Measurements from ENCODE around the gene PRKCE.

The PRKCE gene

GRCh38 chr2:46025081-46025480, 373.6 kb downstream of the PRKCE start:
- no peak overlapping the region for H3K4me3 ChIP-seq (ENCODE audit: low read depth in 1 of 2, low read length in 2 of 2)
- H3K9me3 ChIP-seq (ENCODE audit: control insufficient read depth in 1 of 2, low read length in 2 of 2): no peaks in the 10 kb centered on the region
- H3K4me1 ChIP-seq (ENCODE audit: control insufficient read depth in 1 of 2, insufficient read depth in 2 of 2, low read length in 2 of 2): peaks cover 0 to 5% of the 10 kb centered on the region in 2 donors
- peaks cover 0 to 4% of the 10 kb centered on the region in 2 donors for H3K36me3 ChIP-seq (ENCODE audit: control insufficient read depth in 1 of 2, insufficient read depth in 2 of 2, low read length in 2 of 2)
- H3K27ac ChIP-seq (ENCODE audit: low read length): no peak overlapping the region
- no peaks in the 10 kb centered on the region for H3K27me3 ChIP-seq (ENCODE audit: low read depth, low read length)

- Histone ChIP-seq H3K4me3 (ENCODE audit: low read depth in 1 of 2, low read length in 2 of 2) (no peak overlapping the region), H3K27ac (ENCODE audit: low read length) (no peak overlapping the region), H3K4me1 (ENCODE audit: control insufficient read depth in 1 of 2, insufficient read depth in 2 of 2, low read length in 2 of 2) (peaks cover 0 to 8% of the 10 kb centered on the region in 2 donors)
These were observed 374.2 kb downstream of the PRKCE start for GRCh38 chr2:46025676-46026075.

DNA sequence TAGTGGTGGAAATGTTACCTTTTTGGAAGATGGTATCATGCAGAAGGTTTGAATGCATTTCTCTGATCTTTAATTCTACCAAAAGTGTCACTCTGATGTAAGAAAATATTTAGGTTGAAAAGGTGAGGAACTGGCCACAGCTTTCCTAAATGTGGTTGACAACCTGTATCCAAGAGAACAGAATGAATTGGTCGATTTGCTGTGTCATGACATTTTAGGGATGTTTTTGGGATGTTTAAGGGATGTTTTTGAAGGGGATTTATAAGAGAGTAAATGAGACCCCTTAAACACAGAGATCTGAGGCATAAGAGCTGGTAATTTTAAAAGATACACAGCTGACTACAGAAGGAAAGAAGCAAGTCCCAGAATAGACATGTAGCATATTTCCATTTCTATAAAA, 375.0 kb downstream of the PRKCE start:
- Histone ChIP-seq H3K4me1 (ENCODE audit: control insufficient read depth in 1 of 2, insufficient read depth in 2 of 2, low read length in 2 of 2) (peaks cover 5 to 11% of the 10 kb centered on the region in 2 donors), H3K36me3 (ENCODE audit: control insufficient read depth in 1 of 2, insufficient read depth in 2 of 2, low read length in 2 of 2) (peaks cover 0 to 4% of the 10 kb centered on the region in 2 donors), H3K4me3 (ENCODE audit: low read depth in 1 of 2, low read length in 2 of 2) (no peak overlapping the region), H3K27ac (ENCODE audit: low read length) (no peak overlapping the region), H3K9me3 (ENCODE audit: control insufficient read depth in 1 of 2, low read length in 2 of 2) (no peaks in the 10 kb centered on the region), H3K27me3 (ENCODE audit: low read depth, low read length) (no peaks in the 10 kb centered on the region)

More at GRCh38 chr2:46025676-46026075, 374.2 kb downstream of the PRKCE start:
- H3K27me3 ChIP-seq (ENCODE audit: low read depth, low read length): no peaks in the 10 kb centered on the region
- no peaks in the 10 kb centered on the region for H3K9me3 ChIP-seq (ENCODE audit: control insufficient read depth in 1 of 2, low read length in 2 of 2)
- H3K36me3 ChIP-seq (ENCODE audit: control insufficient read depth in 1 of 2, insufficient read depth in 2 of 2, low read length in 2 of 2): peaks cover 0 to 4% of the 10 kb centered on the region in 2 donors

DNA sequence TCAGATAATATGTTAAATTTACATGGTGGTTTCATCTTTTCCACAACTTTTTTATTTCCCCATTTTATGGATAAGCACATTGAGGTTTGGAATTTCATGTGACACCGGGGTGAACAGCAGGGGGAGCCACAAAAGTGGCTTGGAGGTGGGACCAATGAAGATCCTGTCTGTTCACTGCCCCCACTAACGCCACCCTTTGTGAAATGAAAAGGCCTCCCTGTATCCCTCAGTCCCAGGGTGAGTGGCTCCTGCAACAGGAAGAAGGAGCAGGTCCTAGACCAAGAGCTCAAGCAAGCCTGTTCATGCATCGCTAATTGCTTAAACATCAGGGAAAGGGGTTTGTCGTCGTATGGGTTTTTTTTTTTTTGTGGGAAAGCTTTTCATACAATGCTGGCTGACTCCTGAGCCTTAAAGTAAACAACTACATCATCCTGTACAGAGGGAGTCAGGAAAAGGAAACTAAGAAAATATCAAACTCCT, 377.9 kb downstream of the PRKCE start:
- Histone ChIP-seq H3K27ac (ENCODE audit: low read length) (no peak overlapping the region), H3K36me3 (ENCODE audit: control insufficient read depth in 1 of 2, insufficient read depth in 2 of 2, low read length in 2 of 2) (no peaks in the 10 kb centered on the region), H3K4me1 (ENCODE audit: control insufficient read depth in 1 of 2, insufficient read depth in 2 of 2, low read length in 2 of 2) (peaks cover 5 to 17% of the 10 kb centered on the region in 2 donors), H3K9me3 (ENCODE audit: control insufficient read depth in 1 of 2, low read length in 2 of 2) (no peaks in the 10 kb centered on the region), H3K27me3 (ENCODE audit: low read depth, low read length) (no peaks in the 10 kb centered on the region), H3K4me3 (ENCODE audit: low read depth in 1 of 2, low read length in 2 of 2) (no peak overlapping the region)

DNA sequence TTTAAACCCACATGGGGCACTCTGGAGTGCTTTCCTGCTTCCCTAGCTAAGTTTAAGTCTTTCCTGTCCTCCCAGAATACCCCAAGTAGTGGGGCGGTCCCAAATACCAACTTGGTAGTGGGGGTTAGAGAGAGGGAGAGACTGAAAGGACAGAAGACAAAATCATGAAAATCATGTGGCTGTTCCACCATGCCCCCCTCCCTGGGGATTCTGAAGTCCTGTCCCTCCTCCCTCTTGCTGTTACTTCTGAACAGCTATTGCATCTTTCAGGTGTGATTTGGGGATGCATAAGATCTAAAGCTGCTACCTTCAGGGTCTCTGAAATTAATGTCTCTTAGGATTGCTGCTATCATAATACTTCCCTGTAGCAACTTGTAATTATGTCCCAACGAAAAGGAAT, 378.9 kb downstream of the PRKCE start:
- Histone ChIP-seq H3K4me1 (ENCODE audit: control insufficient read depth in 1 of 2, insufficient read depth in 2 of 2, low read length in 2 of 2) (peaks cover 5 to 17% of the 10 kb centered on the region in 2 donors), H3K27ac (ENCODE audit: low read length) (peak overlapping the region; percentile 7), H3K4me3 (ENCODE audit: low read depth in 1 of 2, low read length in 2 of 2) (no peak overlapping the region), H3K27me3 (ENCODE audit: low read depth, low read length) (no peaks in the 10 kb centered on the region), H3K36me3 (ENCODE audit: control insufficient read depth in 1 of 2, insufficient read depth in 2 of 2, low read length in 2 of 2) (no peaks in the 10 kb centered on the region), H3K9me3 (ENCODE audit: control insufficient read depth in 1 of 2, low read length in 2 of 2) (no peaks in the 10 kb centered on the region)

DNA sequence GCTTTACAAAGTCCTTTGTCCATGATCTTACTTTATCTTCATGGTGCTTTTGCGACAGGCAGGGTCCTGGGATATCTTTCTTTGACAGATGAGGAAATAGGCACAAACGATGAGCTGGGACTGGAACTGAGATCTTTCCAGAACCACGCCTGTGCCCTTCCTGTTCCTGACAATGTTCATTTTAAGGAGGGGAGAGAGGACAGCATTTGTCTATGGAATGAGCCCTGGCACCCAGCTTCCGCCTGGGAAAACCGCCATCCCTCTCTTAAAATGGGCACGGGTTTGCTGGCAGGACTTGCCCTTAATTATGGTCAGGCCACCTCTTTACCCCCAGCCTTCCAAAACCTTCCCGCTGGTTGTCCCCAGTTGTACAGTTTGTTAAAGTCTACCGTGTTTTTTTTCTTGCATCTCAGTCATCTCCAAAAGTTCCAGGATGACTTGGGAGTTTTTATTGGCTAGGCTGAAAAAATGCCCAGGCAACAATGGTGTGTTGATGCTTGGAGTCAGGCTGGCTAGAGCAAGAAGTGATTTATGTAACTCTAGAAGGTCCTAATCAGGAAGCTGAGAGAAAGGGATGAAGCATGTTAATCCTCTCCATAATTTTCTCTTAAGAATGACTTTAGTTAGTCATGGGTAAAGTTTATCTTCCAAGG, 380.8 kb downstream of the PRKCE start:
- Histone ChIP-seq H3K4me1 (ENCODE audit: control insufficient read depth in 1 of 2, insufficient read depth in 2 of 2, low read length in 2 of 2) (peaks cover 5 to 17% of the 10 kb centered on the region in 2 donors), H3K9me3 (ENCODE audit: control insufficient read depth in 1 of 2, low read length in 2 of 2) (no peaks in the 10 kb centered on the region), H3K4me3 (ENCODE audit: low read depth in 1 of 2, low read length in 2 of 2) (no peak overlapping the region), H3K27ac (ENCODE audit: low read length) (peak overlapping the region; percentile 10), H3K36me3 (ENCODE audit: control insufficient read depth in 1 of 2, insufficient read depth in 2 of 2, low read length in 2 of 2) (peaks cover 0 to 4% of the 10 kb centered on the region in 2 donors), H3K27me3 (ENCODE audit: low read depth, low read length) (no peaks in the 10 kb centered on the region)

DNA sequence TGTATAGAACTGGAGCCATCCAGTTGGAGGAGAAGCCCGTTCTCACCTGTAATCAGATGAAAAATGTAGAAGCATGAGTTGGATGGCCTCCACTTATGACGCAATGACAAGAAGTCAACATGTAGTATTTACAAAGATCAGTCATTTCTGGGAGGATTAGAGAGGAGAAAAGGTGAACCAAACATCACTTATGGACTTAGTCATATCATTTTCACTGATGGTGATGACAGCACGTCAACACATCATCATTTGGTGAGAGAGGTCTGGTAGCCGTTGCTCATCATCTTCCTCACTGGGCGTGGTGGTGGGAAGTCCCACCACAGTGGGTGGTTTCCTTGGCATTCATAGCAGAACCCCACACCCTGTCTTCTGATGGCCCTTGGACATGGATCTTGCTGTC, 381.5 kb downstream of the PRKCE start:
- peaks cover 0 to 5% of the 10 kb centered on the region in 2 donors for H3K36me3 ChIP-seq (ENCODE audit: control insufficient read depth in 1 of 2, insufficient read depth in 2 of 2, low read length in 2 of 2)
- H3K4me3 ChIP-seq (ENCODE audit: low read depth in 1 of 2, low read length in 2 of 2): no peak overlapping the region
- H3K27me3 ChIP-seq (ENCODE audit: low read depth, low read length): no peaks in the 10 kb centered on the region
- H3K4me1 ChIP-seq (ENCODE audit: control insufficient read depth in 1 of 2, insufficient read depth in 2 of 2, low read length in 2 of 2): peaks cover 5 to 17% of the 10 kb centered on the region in 2 donors
- no peak overlapping the region for H3K27ac ChIP-seq (ENCODE audit: low read length)
- H3K9me3 ChIP-seq (ENCODE audit: control insufficient read depth in 1 of 2, low read length in 2 of 2): no peaks in the 10 kb centered on the region

- Histone ChIP-seq H3K4me1 (ENCODE audit: control insufficient read depth in 1 of 2, insufficient read depth in 2 of 2, low read length in 2 of 2) (peaks cover 9 to 13% of the 10 kb centered on the region in 2 donors), H3K27me3 (ENCODE audit: low read depth, low read length) (no peaks in the 10 kb centered on the region), H3K9me3 (ENCODE audit: control insufficient read depth in 1 of 2, low read length in 2 of 2) (no peaks in the 10 kb centered on the region), H3K27ac (ENCODE audit: low read length) (no peak overlapping the region), H3K36me3 (ENCODE audit: control insufficient read depth in 1 of 2, insufficient read depth in 2 of 2, low read length in 2 of 2) (peaks cover 0 to 5% of the 10 kb centered on the region in 2 donors), H3K4me3 (ENCODE audit: low read depth in 1 of 2, low read length in 2 of 2) (no peak overlapping the region)
These were observed 383.1 kb downstream of the PRKCE start for GRCh38 chr2:46034535-46034934.

DNA sequence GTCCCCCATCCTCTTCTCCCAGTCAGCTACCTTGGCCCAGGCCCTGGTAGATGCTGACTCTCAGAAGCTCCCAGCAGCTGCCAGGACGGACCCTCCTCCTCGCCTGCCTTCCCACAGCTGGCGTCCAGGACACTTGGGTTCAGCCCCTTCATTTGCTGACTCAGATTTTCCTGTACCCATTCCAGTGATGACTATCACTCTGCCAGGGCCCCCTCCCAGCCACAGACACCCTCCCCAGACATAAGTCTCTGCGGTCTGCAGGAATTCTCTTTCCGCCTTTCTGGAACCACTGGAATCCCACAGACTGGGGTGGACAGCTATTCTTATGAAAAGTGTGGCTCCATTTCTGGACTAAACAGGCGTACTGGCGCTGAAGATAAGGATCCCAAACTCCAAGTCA, 385.5 kb downstream of the PRKCE start:
- H3K9me3 ChIP-seq (ENCODE audit: control insufficient read depth in 1 of 2, low read length in 2 of 2): no peaks in the 10 kb centered on the region
- no peak overlapping the region for H3K4me3 ChIP-seq (ENCODE audit: low read depth in 1 of 2, low read length in 2 of 2)
- H3K27me3 ChIP-seq (ENCODE audit: low read depth, low read length): no peaks in the 10 kb centered on the region
- H3K4me1 ChIP-seq (ENCODE audit: control insufficient read depth in 1 of 2, insufficient read depth in 2 of 2, low read length in 2 of 2): peaks cover 1 to 4% of the 10 kb centered on the region in 2 donors
- H3K36me3 ChIP-seq (ENCODE audit: control insufficient read depth in 1 of 2, insufficient read depth in 2 of 2, low read length in 2 of 2): peaks cover 0 to 5% of the 10 kb centered on the region in 2 donors
- H3K27ac ChIP-seq (ENCODE audit: low read length): no peak overlapping the region

DNA sequence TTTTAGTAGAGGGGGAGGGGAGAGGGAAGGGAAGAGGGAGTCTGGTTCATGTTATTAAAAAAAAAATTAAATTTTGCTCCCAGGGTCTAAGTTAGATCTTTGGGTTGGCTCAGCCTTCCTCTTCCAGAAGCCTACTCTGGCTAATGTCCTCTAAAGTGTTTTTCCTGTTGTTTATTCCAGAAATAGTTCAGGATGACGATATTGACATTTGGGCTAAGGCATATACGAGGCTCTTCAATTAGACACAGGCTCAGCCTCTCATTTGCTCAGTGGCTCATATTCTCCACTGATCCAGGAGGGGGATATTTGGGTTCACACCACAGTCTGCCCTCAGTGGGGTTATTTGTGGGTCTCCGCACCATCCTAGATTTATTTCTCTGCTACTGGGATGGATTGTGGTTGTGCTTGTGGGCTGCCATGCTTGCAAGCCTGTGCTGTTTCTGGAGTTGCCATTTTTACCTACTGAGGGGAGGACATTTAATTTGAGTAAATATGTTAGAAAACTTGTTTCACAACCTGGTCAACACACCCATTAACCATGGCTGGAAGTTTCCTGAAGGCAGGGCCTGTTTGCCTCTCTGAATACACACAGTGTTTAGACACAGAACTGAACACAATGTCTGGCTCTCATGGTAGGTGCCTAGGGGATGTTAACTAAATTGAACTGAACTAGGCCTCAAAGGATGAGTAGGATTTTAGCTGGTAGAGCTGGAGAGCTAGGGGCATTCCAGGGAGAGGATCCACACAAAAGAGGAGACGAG, 388.2 kb downstream of the PRKCE start:
- H3K36me3 ChIP-seq (ENCODE audit: control insufficient read depth in 1 of 2, insufficient read depth in 2 of 2, low read length in 2 of 2): peaks cover 0 to 5% of the 10 kb centered on the region in 2 donors

GRCh38 chr2:46040563-46041155, 389.2 kb downstream of the PRKCE start:
- H3K36me3 ChIP-seq (ENCODE audit: control insufficient read depth in 1 of 2, insufficient read depth in 2 of 2, low read length in 2 of 2): peaks cover 0 to 5% of the 10 kb centered on the region in 2 donors
- no peak overlapping the region for H3K27ac ChIP-seq (ENCODE audit: low read length)
- no peaks in the 10 kb centered on the region for H3K27me3 ChIP-seq (ENCODE audit: low read depth, low read length)
- peaks cover 0 to 4% of the 10 kb centered on the region in 2 donors for H3K4me1 ChIP-seq (ENCODE audit: control insufficient read depth in 1 of 2, insufficient read depth in 2 of 2, low read length in 2 of 2)
- no peak overlapping the region for H3K4me3 ChIP-seq (ENCODE audit: low read depth in 1 of 2, low read length in 2 of 2)
- H3K9me3 ChIP-seq (ENCODE audit: control insufficient read depth in 1 of 2, low read length in 2 of 2): no peaks in the 10 kb centered on the region

More for the DNA sequence above, 388.2 kb downstream of the PRKCE start:
- Histone ChIP-seq H3K4me3 (ENCODE audit: low read depth in 1 of 2, low read length in 2 of 2) (no peak overlapping the region), H3K27ac (ENCODE audit: low read length) (no peak overlapping the region), H3K27me3 (ENCODE audit: low read depth, low read length) (no peaks in the 10 kb centered on the region), H3K4me1 (ENCODE audit: control insufficient read depth in 1 of 2, insufficient read depth in 2 of 2, low read length in 2 of 2) (peaks cover 0 to 4% of the 10 kb centered on the region in 2 donors), H3K9me3 (ENCODE audit: control insufficient read depth in 1 of 2, low read length in 2 of 2) (no peaks in the 10 kb centered on the region)
